ENCODE results near the gene OR5AC2. TPM values are rescaled to one million over a fixed set of nuclear protein-coding genes. Genes with fewer than 3 reads are reported as not detected.

OR5AC2 gene
- total RNA-seq, 1 donor from 2014 or later, result not detected

DNA sequence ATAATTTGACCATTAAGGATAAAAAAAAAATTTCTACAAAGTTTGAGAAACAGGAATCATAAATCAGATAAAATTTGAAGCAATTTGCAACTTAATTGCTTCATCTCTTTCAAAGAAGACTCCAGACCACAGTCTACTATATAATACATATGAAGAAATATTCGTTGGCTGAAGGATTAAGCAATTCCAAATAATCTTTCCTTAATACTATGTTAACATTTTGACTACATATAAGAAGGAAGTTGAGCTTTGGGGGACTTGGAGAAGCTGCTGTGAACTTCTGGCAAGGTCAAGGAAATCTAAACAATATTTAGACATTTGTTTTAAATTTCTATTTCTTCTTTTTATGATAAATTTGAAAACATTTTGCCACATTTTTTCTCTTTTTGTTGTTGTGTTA, 38.4 kb upstream of the OR5AC2 start:
- Mint-ChIP-seq H3K4me3 (ENCODE audit: low read depth) (no peak overlapping the region), H3K4me1 (ENCODE audit: low read depth) (no peaks in the 10 kb centered on the region), H3K27ac (no peak overlapping the region), H3K9me3 (ENCODE audit: low read depth) (no peaks in the 10 kb centered on the region), H3K27me3 (no peaks in the 10 kb centered on the region), H3K36me3 (ENCODE audit: insufficient read depth) (no peaks in the 10 kb centered on the region)
- no peak for DNase-seq (ENCODE audit: low spot score, unreplicated experiment)
- TF ChIP-seq, protein P1, sequence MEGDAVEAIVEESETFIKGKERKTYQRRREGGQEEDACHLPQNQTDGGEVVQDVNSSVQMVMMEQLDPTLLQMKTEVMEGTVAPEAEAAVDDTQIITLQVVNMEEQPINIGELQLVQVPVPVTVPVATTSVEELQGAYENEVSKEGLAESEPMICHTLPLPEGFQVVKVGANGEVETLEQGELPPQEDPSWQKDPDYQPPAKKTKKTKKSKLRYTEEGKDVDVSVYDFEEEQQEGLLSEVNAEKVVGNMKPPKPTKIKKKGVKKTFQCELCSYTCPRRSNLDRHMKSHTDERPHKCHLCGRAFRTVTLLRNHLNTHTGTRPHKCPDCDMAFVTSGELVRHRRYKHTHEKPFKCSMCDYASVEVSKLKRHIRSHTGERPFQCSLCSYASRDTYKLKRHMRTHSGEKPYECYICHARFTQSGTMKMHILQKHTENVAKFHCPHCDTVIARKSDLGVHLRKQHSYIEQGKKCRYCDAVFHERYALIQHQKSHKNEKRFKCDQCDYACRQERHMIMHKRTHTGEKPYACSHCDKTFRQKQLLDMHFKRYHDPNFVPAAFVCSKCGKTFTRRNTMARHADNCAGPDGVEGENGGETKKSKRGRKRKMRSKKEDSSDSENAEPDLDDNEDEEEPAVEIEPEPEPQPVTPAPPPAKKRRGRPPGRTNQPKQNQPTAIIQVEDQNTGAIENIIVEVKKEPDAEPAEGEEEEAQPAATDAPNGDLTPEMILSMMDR (IDR thresholded peaks at IDR 0.05; ENCODE audit: unreplicated experiment), result no peak

DNA sequence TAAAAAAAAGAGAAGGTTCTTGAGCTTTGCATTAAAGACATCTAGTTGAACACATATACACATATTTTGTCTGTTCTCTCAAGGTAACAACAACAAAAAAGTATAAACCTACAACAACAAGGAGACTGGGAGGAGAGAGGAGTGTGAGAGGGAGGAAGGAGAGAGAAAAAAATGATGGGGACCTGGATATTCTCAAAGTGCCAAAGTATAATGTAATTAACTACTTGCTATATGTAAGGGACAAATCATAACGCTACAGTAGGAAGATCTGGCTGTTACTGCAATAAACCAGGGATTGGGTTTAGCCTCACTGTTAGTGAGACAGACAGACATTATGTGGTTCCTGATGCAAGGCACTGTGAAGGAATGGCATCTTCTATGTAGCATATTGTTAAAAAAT, 37.7 kb upstream of the OR5AC2 start:
- TF ChIP-seq, protein P1 (IDR thresholded peaks at IDR 0.05; ENCODE audit: unreplicated experiment), result no peak
- H3K4me3 Mint-ChIP-seq (ENCODE audit: low read depth), result no peak overlapping the region
- no peaks in the 10 kb centered on the region for H3K4me1 Mint-ChIP-seq (ENCODE audit: low read depth)
- DNase-seq (ENCODE audit: low spot score, unreplicated experiment), result no peak
- H3K27ac Mint-ChIP-seq, result no peak overlapping the region
- no peaks in the 10 kb centered on the region for H3K27me3 Mint-ChIP-seq
- no peaks in the 10 kb centered on the region for H3K36me3 Mint-ChIP-seq (ENCODE audit: insufficient read depth)
- no peaks in the 10 kb centered on the region for H3K9me3 Mint-ChIP-seq (ENCODE audit: low read depth)

DNA sequence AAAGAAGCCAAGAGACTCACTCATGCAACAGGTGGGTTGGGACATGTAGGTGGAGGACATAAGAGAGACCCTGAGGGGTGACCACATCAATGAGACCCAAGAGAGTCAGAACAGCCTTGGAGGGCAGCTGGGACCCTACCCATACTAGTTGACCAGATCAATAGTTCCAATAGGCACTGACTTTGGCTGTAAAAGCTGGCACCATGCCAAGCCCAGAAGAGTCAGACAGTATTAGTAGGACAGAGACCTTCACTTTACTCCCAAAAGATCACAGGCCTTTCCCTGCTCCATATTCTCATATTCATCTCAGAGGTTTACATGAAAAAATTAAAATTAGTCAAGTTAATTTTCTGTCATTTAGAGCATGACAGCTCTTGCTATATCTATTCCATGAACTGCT, 30.9 kb upstream of the OR5AC2 start:
- no peaks in the 10 kb centered on the region for H3K27me3 Mint-ChIP-seq
- H3K9me3 Mint-ChIP-seq (ENCODE audit: low read depth), result no peaks in the 10 kb centered on the region
- no peak overlapping the region for H3K4me3 Mint-ChIP-seq (ENCODE audit: low read depth)
- no peak overlapping the region for H3K27ac Mint-ChIP-seq
- TF ChIP-seq, protein P1 (IDR thresholded peaks at IDR 0.05; ENCODE audit: unreplicated experiment), result no peak
- H3K4me1 Mint-ChIP-seq (ENCODE audit: low read depth), result no peaks in the 10 kb centered on the region
- DNase-seq (ENCODE audit: low spot score, unreplicated experiment), result no peak
- no peaks in the 10 kb centered on the region for H3K36me3 Mint-ChIP-seq (ENCODE audit: insufficient read depth)

DNA sequence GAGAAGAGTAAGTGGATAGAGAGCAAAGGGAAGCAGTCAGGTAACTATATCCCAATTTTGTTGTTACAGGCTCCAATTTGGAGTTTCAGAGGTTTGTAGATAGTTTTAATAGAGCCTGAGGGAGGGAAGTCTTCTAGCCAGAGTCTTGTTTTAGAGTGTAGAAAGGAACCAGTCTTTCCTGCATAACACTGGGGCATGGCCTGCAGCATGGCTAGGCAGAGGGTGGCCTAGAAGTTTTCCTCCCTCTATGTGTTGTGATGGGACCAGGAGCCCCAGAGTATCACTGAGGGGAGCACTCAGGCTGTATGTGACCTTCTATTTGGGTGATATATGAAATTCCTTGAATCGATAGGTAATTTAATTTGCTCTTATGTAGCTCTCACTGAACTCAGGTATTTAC, 29.3 kb upstream of the OR5AC2 start:
- no peak overlapping the region for H3K4me3 Mint-ChIP-seq (ENCODE audit: low read depth)
- H3K27ac Mint-ChIP-seq, result no peak overlapping the region
- no peaks in the 10 kb centered on the region for H3K27me3 Mint-ChIP-seq
- DNase-seq (ENCODE audit: low spot score, unreplicated experiment), result no peak
- TF ChIP-seq, protein P1 (IDR thresholded peaks at IDR 0.05; ENCODE audit: unreplicated experiment), result no peak
- H3K36me3 Mint-ChIP-seq (ENCODE audit: insufficient read depth), result no peaks in the 10 kb centered on the region
- H3K4me1 Mint-ChIP-seq (ENCODE audit: low read depth), result no peaks in the 10 kb centered on the region
- H3K9me3 Mint-ChIP-seq (ENCODE audit: low read depth), result no peaks in the 10 kb centered on the region

DNA sequence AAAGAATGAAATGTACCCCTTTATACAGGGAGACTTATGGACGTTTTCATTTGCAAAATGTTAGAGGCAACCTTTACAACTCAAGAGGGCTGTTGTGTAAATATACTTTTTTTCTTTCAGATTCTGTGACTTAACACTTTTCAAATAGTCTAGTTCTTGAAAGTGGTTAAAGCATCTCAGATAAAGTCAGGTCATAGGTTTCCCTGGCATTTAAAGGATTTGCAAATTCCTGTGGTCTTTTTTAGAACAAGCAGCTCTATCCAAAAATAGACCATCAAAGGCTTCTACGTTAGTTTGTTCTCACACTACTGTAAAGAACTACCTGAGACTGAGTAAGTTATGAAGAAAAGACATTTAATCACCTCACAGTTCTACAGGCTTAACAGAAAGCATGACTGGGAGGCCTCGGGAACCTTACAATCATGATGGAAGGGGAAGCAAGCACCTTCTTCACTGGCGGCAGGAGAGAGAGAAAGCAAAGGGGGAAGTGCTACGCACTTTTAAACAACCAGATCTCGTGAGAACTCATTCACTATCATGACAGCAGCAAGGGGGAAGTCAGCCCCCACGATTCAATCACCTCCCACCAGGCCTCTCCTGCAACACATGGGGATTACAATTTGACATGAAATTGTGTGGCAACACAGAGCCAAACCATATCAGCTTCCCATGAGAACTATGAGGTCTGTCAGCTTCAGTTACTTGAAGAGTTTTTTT, 28.6 kb upstream of the OR5AC2 start:
- H3K36me3 Mint-ChIP-seq (ENCODE audit: insufficient read depth), result no peaks in the 10 kb centered on the region

More for the DNA sequence above, 28.6 kb upstream of the OR5AC2 start:
- H3K4me3 Mint-ChIP-seq (ENCODE audit: low read depth), result no peak overlapping the region
- H3K4me1 Mint-ChIP-seq (ENCODE audit: low read depth), result no peaks in the 10 kb centered on the region
- TF ChIP-seq, protein P1 (IDR thresholded peaks at IDR 0.05; ENCODE audit: unreplicated experiment), result no peak
- DNase-seq (ENCODE audit: low spot score, unreplicated experiment), result no peak
- no peak overlapping the region for H3K27ac Mint-ChIP-seq
- no peaks in the 10 kb centered on the region for H3K9me3 Mint-ChIP-seq (ENCODE audit: low read depth)
- H3K27me3 Mint-ChIP-seq, result no peaks in the 10 kb centered on the region
